GM12878 (cell line): ENCODE measurements around the gene APBA3. TPM values are rescaled to one million over a fixed set of nuclear protein-coding genes. Genes with fewer than 3 reads are reported as not detected.

Source experiments
- BCL11A ChIP-seq: IDR thresholded peaks from 2 replicates; pipeline ENCODE4 v1.6.1; 2011; ENCODE audit warnings: low read depth, low read length
- CBFB ChIP-seq: IDR thresholded peaks from 2 replicates; pipeline ENCODE4 v1.6.1; 2016; ENCODE audit warnings: antibody characterized with exemption, low read depth
- CBX3 ChIP-seq: fragments of 200-600 bp; sonication (generic); IDR thresholded peaks from 2 replicates; pipeline ENCODE4 v1.6.1; 2016; ENCODE audit warnings: low read depth, borderline replicate concordance
- CBX5 ChIP-seq: sonication (generic); IDR thresholded peaks from 2 replicates; pipeline ENCODE4 v1.6.1; 2016; ENCODE audit warnings: low read depth, moderate library complexity, mild to moderate bottlenecking, inconsistent platforms
- CHD1 ChIP-seq: IDR thresholded peaks from 2 replicates; pipeline ENCODE4 v1.6.1; 2012; ENCODE audit warnings: low read depth, low read length, improper control_type of control experiment
- CHD2 ChIP-seq: IDR thresholded peaks from 2 replicates; pipeline ENCODE4 v1.6.1; 2011; ENCODE audit warnings: low read depth, low read length, improper control_type of control experiment, borderline replicate concordance
- ETV6 ChIP-seq, 2 experiments: fragments of 450-650 bp in 1 of 2; IDR thresholded peaks in 1 of 2; conservative IDR thresholded peaks in 1 of 2; 2 replicates each; pipeline ENCODE4 v1.6.1; 2014; ENCODE audit warnings: antibody characterized with exemption in 1 of 2, borderline replicate concordance in 1 of 2, low read depth in 1 of 2, mild to moderate bottlenecking in 1 of 2, moderate library complexity in 1 of 2
- FOXK2 ChIP-seq: fragments of 450-650 bp; IDR thresholded peaks from 2 replicates; pipeline ENCODE4 v1.6.1; 2017; ENCODE audit warnings: mild to moderate bottlenecking, moderate library complexity
- FOXM1 ChIP-seq: IDR thresholded peaks from 2 replicates; pipeline ENCODE4 v1.6.1; 2012; ENCODE audit warnings: low read depth, mild to moderate bottlenecking, inconsistent platforms, low read length, moderate library complexity
- HDAC6 ChIP-seq: fragments of 200-600 bp; sonication (generic); IDR thresholded peaks from one replicate; pipeline ENCODE4 v1.8.0; 2017; ENCODE audit warnings: antibody characterized with exemption; ENCODE audit not compliant: unreplicated experiment
- HSF1 ChIP-seq: fragments of 150-350 bp; IDR thresholded peaks from 2 replicates; pipeline ENCODE4 v1.6.1; 2014; ENCODE audit warnings: mild to moderate bottlenecking, low read depth, low read length
- IKZF2 ChIP-seq, 2 experiments: fragments of 450-650 bp; IDR thresholded peaks; 2 replicates each; pipeline ENCODE4 v1.6.1; 2017; ENCODE audit warnings: mild to moderate bottlenecking in 2 of 2, moderate library complexity in 2 of 2
- JUNB ChIP-seq: IDR thresholded peaks from 2 replicates; pipeline ENCODE4 v1.6.1; 2016; ENCODE audit warnings: antibody characterized with exemption, mild to moderate bottlenecking
- JUND ChIP-seq: IDR thresholded peaks from 2 replicates; pipeline ENCODE4 v1.6.1; 2012; ENCODE audit warnings: low read depth, mild to moderate bottlenecking, low read length, improper control_type of control experiment, moderate library complexity
- KDM1A ChIP-seq: fragments of 200-600 bp; sonication (generic); IDR thresholded peaks from 2 replicates; pipeline ENCODE4 v1.6.1; 2016; ENCODE audit warnings: borderline replicate concordance
- MTA2 ChIP-seq: fragments of 450-650 bp; IDR thresholded peaks from 2 replicates; pipeline ENCODE4 v1.6.1; 2016; ENCODE audit warnings: low read depth, mild to moderate bottlenecking, moderate library complexity
- MTA3 ChIP-seq: IDR thresholded peaks from 2 replicates; pipeline ENCODE4 v1.6.1; 2012; ENCODE audit warnings: low read length, inconsistent platforms, borderline replicate concordance
- MXI1 ChIP-seq: fragments of 150-350 bp; IDR thresholded peaks from 2 replicates; pipeline ENCODE4 v1.6.1; 2011; ENCODE audit warnings: low read depth, mild to moderate bottlenecking, inconsistent platforms, low read length, improper control_type of control experiment
- NFIC ChIP-seq: IDR thresholded peaks from 2 replicates; pipeline ENCODE4 v1.6.1; 2012; ENCODE audit warnings: low read depth, mild to moderate bottlenecking, inconsistent platforms, low read length, moderate library complexity
- PBX3 ChIP-seq: IDR thresholded peaks from 2 replicates; pipeline ENCODE4 v1.6.1; 2011; ENCODE audit warnings: mild to moderate bottlenecking, low read depth, low read length, moderate library complexity; ENCODE audit not compliant: insufficient replicate concordance
- PML ChIP-seq: IDR thresholded peaks from 2 replicates; pipeline ENCODE4 v1.6.1; 2012; ENCODE audit warnings: low read length, inconsistent platforms
- POLR2AphosphoS2 ChIP-seq: IDR thresholded peaks from 2 replicates; pipeline ENCODE4 v1.6.1; 2011; ENCODE audit warnings: low read depth, mild to moderate bottlenecking, low read length, improper control_type of control experiment, moderate library complexity
- SREBF2 ChIP-seq: IDR thresholded peaks from 2 replicates; pipeline ENCODE4 v1.6.1; 2012; ENCODE audit warnings: mild to moderate bottlenecking, low read length
- TAF1 ChIP-seq: IDR thresholded peaks from 2 replicates; pipeline ENCODE4 v1.6.1; 2011; ENCODE audit warnings: mild to moderate bottlenecking, low read depth, low read length, borderline replicate concordance
- ZNF207 ChIP-seq: fragments of 450-650 bp; IDR thresholded peaks from 2 replicates; pipeline ENCODE4 v1.6.1; 2014; ENCODE audit warnings: antibody characterized with exemption, mild to moderate bottlenecking, borderline replicate concordance
- ZNF274 ChIP-seq: IDR thresholded peaks from one replicate; pipeline ENCODE4 v1.8.0; 2011; ENCODE audit not compliant: insufficient read length, insufficient read depth
- ZNF384 ChIP-seq: IDR thresholded peaks from 2 replicates; pipeline ENCODE4 v1.6.1; 2012; ENCODE audit warnings: low read depth, mild to moderate bottlenecking, low read length, improper control_type of control experiment, borderline replicate concordance
- ZSCAN29 ChIP-seq: fragments of 450-650 bp; IDR thresholded peaks from 2 replicates; pipeline ENCODE4 v1.6.1; 2017; ENCODE audit warnings: mild to moderate bottlenecking, moderate library complexity
- polyA plus RNA-seq, 11 experiments: library from polyadenylated mRNA; depleted of rRNA in 4 of 11; unstranded in 6 of 11; stranded (reverse) in 5 of 11; fragments of >200 nt; fragmentation: Nextera tagmentation in 4 of 11; fragmentation: Illumina TruSeq in 1 of 11; extraction: Ambion mirVana in 4 of 11; extraction: Trizol in 1 of 11; gene quantifications; 1 replicate in 1 of 11; 2 replicates in 10 of 11; pipeline versions ENCODE4 v1.2.1 to v1.2.3, GENCODE V29; 2011 to 2016; ENCODE audit warnings: inconsistent platforms in 2 of 11, missing spikeins in 2 of 11, low read depth in 1 of 11
- total RNA-seq, 4 experiments: library from RNA; depleted of rRNA in 3 of 4; stranded (reverse); fragments of >200 nt in 3 of 4; fragmentation: Illumina TruSeq in 1 of 4; extraction: Trizol in 1 of 4; gene quantifications; 2 replicates each; pipeline versions ENCODE4 v1.2.1 to v1.2.3, GENCODE V29; 2013 to 2021

APBA3 gene
- total and polyA plus RNA-seq, 10 of the 15 experiments (the other 5 are each of a cell fraction or from before 2014, with no cell fraction given) = 0.31 to 36.4 (median 18.3) TPM

- TF ChIP-seq CHD2 (no peak), JUNB (no peak), ETV6 (conservative IDR thresholded peaks at IDR 0.05 in 1 of 2, IDR thresholded peaks at IDR 0.05 in 1 of 2; ENCODE audit: borderline replicate concordance in 1 of 2, low read depth in 1 of 2) (no peak), CHD1 (no peak), ZSCAN29 (no peak), CBX5 (no peak), MTA2 (0 out of 2 replicates have a peak, but pooled peaks have one; percentile 8), JUND (no peak), HSF1 (no peak), POLR2AphosphoS2 (peak; percentile 75), NFIC (no peak), MTA3 (no peak), FOXK2 (no peak), KDM1A (no peak), PML (0 out of 2 replicates have a peak, but pooled peaks have one; percentile 61), PBX3 (no peak), ZNF384 (no peak), FOXM1 (no peak), TAF1 (peak; percentile 35; the same call in 1 of the 2 replicates), IKZF2 (IDR thresholded peaks at IDR 0.05) (peak; percentile 75 to 77), CBX3 (no peak), ZNF207 (peak; percentile 97; the same call in 1 of the 2 replicates), ZNF274 (no peak), MXI1 (0 out of 2 replicates have a peak, but pooled peaks have one; percentile 41), SREBF2 (peak; percentile 21; the same call in 1 of the 2 replicates), CBFB (0 out of 2 replicates have a peak, but pooled peaks have one; percentile 51), HDAC6 (no peak), BCL11A (no peak)
These were observed at the start of gene APBA3 (continued) for GRCh38 chr19:3761382-3762129.
